22Rv1 (cell line): ENCODE data around the gene SSBP2.

Experiments used
- CTCF ChIP-seq: fragments of 450-650 bp; IDR thresholded peaks from 2 replicates; pipeline ENCODE4 v1.5.1; 2017; ENCODE audit warnings: mild to moderate bottlenecking
- ZFX ChIP-seq: fragments of 450-650 bp; IDR thresholded peaks from 2 replicates; pipeline ENCODE4 v1.6.1; 2017; ENCODE audit warnings: antibody characterized with exemption, borderline replicate concordance

GRCh38 chr5:81422671-81423070, 328.2 kb downstream of the SSBP2 start:
- TF ChIP-seq CTCF (no peak), ZFX (no peak)
